ENCODE results near the gene XYLB.

DNA sequence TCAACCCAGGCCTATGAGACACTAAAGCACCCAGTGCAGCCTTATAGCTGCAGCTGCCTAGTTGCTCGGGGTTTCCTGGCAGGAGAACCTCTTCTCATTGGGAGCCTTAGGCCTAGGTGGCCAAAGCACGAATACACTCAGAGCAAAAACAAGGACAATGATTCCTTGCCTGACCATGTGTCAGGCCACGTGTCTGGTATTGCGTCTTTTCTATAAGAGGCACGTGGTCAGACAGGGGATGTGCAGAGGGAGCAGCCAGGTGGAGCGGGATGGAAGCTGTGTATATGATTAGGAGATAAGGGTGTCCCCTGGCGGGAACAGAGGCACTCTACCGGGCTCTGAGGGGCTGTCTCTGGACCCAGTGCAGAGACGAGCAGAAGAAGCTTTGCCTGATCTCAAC is 38.1 kb upstream of the XYLB start:
- TF ChIP-seq, protein P1, sequence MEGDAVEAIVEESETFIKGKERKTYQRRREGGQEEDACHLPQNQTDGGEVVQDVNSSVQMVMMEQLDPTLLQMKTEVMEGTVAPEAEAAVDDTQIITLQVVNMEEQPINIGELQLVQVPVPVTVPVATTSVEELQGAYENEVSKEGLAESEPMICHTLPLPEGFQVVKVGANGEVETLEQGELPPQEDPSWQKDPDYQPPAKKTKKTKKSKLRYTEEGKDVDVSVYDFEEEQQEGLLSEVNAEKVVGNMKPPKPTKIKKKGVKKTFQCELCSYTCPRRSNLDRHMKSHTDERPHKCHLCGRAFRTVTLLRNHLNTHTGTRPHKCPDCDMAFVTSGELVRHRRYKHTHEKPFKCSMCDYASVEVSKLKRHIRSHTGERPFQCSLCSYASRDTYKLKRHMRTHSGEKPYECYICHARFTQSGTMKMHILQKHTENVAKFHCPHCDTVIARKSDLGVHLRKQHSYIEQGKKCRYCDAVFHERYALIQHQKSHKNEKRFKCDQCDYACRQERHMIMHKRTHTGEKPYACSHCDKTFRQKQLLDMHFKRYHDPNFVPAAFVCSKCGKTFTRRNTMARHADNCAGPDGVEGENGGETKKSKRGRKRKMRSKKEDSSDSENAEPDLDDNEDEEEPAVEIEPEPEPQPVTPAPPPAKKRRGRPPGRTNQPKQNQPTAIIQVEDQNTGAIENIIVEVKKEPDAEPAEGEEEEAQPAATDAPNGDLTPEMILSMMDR (conservative IDR thresholded peaks at IDR 0.05; ENCODE audit: low read length), result no peak
- no peak for TF ChIP-seq EZH2phosphoT487 (IDR thresholded peaks at IDR 0.05; ENCODE audit: borderline replicate concordance, low read depth, low read length)

All from OCI-LY7 (cell line).